HUDEP-2 (cell line): ENCODE measurements around the gene ST6GALNAC4.

Experiments used
- DNase-seq, 76 experiments: peaks; one replicate each; lab custom pipeline; 2025; ENCODE audit not compliant: unreplicated experiment in 76 of 76; lab: John Stamatoyannopoulos, UW

Gene ST6GALNAC4

GRCh38 chr9:127947841-127948710 lies 31.2 kb upstream of the ST6GALNAC4 start:
- no peak for DNase-seq

- no peak for DNase-seq
Observed at GRCh38 chr9:127946728-127947127, 29.9 kb upstream of the ST6GALNAC4 start.

- DNase-seq: no peak
Observed at GRCh38 chr9:127945942-127946341, 29.1 kb upstream of the ST6GALNAC4 start.

- no peak for DNase-seq
Observed at GRCh38 chr9:127945338-127945737, 28.5 kb upstream of the ST6GALNAC4 start.

- DNase-seq: no peak
Observed at GRCh38 chr9:127944586-127945218, 27.9 kb upstream of the ST6GALNAC4 start.

- peak in 68 of 76 experiments; percentile 15 to 82 (median 63) for DNase-seq
Observed at GRCh38 chr9:127943731-127944144, 26.9 kb upstream of the ST6GALNAC4 start.

GRCh38 chr9:127943011-127943662 lies 26.3 kb upstream of the ST6GALNAC4 start:
- DNase-seq: no peak

GRCh38 chr9:127942216-127943010 lies 25.6 kb upstream of the ST6GALNAC4 start:
- peak in 68 of 76 experiments; percentile 21 to 80 (median 62) for DNase-seq

- DNase-seq: peak in 1 of 76 experiments; percentile 36
Observed at GRCh38 chr9:127941961-127942215, 25.0 kb upstream of the ST6GALNAC4 start.

GRCh38 chr9:127941062-127941960 lies 24.5 kb upstream of the ST6GALNAC4 start:
- DNase-seq: peak in 61 of 76 experiments; percentile 16 to 72 (median 49)

GRCh38 chr9:127940593-127940992 lies 23.8 kb upstream of the ST6GALNAC4 start:
- peak in 28 of 76 experiments; percentile 9 to 58 (median 36) for DNase-seq

- DNase-seq: no peak
Observed at GRCh38 chr9:127938298-127938690, 21.5 kb upstream of the ST6GALNAC4 start.

- peak in 71 of 76 experiments; percentile 34 to 87 (median 76) for DNase-seq
Observed at GRCh38 chr9:127937388-127938297, 20.8 kb upstream of the ST6GALNAC4 start, which contains the start of gene DPM2. Gene DPM2 (minus strand): TSS chr9:127937854. CDS start chr9:127937820, 34 bp downstream.

GRCh38 chr9:127937056-127937387 lies 20.2 kb upstream of the ST6GALNAC4 start:
- no peak for DNase-seq

- DNase-seq: no peak
Observed at GRCh38 chr9:127936347-127936852, 19.6 kb upstream of the ST6GALNAC4 start.

- DNase-seq: peak in 71 of 76 experiments; percentile 24 to 88 (median 66)
Observed at GRCh38 chr9:127935765-127936221, 19.0 kb upstream of the ST6GALNAC4 start.

- DNase-seq: no peak
Observed at GRCh38 chr9:127934986-127935385, 18.1 kb upstream of the ST6GALNAC4 start.

GRCh38 chr9:127934248-127934647 lies 17.4 kb upstream of the ST6GALNAC4 start:
- no peak for DNase-seq
